Right lobe of liver (tissue), 4 donors: ENCODE results near the gene PRKN.

Source experiments
- POLR2A ChIP-seq: fragments of 450-650 bp; IDR thresholded peaks from one replicate; pipeline ENCODE4 v1.6.1; 2017; ENCODE audit warnings: antibody characterized with exemption, mild to moderate bottlenecking
- TF ChIP-seq, protein P1 (sequence below), 4 donors: fragments of 200-600 bp in 3 of 4; fragments of 450-650 bp in 1 of 4; IDR thresholded peaks; one replicate each; pipeline versions ENCODE4 v1.5.1 to v1.8.0; 2016 to 2022; ENCODE audit warnings: antibody characterized with exemption in 4 of 4, mild to moderate bottlenecking in 2 of 4
- donor health status: DM: no; HTN: no; CAD: no.
- donor health status: DM: no; HTN: no; CAD: no.
- donor health status: DM: no; HTN: yes; CAD: no.

GRCh38 chr6:161894436-161894835, 833.1 kb downstream of the PRKN start:
- TF ChIP-seq, protein P1, sequence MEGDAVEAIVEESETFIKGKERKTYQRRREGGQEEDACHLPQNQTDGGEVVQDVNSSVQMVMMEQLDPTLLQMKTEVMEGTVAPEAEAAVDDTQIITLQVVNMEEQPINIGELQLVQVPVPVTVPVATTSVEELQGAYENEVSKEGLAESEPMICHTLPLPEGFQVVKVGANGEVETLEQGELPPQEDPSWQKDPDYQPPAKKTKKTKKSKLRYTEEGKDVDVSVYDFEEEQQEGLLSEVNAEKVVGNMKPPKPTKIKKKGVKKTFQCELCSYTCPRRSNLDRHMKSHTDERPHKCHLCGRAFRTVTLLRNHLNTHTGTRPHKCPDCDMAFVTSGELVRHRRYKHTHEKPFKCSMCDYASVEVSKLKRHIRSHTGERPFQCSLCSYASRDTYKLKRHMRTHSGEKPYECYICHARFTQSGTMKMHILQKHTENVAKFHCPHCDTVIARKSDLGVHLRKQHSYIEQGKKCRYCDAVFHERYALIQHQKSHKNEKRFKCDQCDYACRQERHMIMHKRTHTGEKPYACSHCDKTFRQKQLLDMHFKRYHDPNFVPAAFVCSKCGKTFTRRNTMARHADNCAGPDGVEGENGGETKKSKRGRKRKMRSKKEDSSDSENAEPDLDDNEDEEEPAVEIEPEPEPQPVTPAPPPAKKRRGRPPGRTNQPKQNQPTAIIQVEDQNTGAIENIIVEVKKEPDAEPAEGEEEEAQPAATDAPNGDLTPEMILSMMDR (IDR thresholded peaks at IDR 0.05), result no peak
- no peak for TF ChIP-seq POLR2A
